Measurements from ENCODE around the gene CFL1.

The CFL1 gene

GRCh38 chr11:65887723-65888162 lies 29.8 kb upstream of the CFL1 start:
- DNase-seq (ENCODE audit: low spot score), result no peak

DNA sequence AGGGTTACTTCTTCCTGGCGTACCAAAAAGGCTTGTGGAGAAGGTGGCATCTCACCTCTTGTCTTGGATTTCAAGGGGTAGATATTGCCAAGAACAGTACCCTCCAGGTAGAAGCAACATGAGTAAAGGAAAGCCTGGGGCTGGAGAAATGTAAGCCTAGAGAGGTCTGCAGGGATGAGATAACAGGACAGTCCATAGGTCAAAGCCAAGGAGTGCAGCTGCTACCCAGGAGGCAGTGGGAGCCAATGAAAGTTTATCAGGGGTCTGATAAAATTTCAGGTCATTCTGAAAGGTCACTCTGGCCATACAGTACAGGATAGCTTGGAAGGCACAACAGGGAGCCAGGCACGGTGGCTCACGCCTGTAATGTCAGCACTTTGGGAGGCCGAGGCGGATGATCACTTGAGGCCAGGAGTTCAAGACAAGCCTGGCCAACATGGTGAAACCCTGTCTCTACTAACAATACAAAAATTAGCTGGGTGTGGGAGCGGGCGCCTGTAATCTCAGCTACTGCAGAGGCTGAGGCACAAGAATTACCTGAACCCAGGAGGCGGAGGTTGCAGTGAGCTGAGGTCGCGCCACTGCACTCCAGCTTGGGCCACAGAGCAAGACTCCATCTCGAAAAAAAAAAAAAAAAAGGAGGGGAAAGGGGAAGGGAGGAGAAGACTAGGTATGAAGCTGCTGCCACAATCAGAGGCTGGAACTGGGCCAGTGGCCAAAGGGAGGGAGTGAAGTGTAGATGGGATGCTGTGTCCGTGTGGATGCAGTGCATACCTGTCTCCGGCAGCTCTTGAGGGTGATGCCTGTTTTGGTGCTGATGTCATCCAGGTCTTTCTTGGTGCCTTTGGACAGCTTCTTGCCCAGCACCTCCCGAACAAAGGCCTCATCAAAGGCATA lies 29.1 kb upstream of the CFL1 start:
- no peak for DNase-seq (ENCODE audit: low spot score)

DNA sequence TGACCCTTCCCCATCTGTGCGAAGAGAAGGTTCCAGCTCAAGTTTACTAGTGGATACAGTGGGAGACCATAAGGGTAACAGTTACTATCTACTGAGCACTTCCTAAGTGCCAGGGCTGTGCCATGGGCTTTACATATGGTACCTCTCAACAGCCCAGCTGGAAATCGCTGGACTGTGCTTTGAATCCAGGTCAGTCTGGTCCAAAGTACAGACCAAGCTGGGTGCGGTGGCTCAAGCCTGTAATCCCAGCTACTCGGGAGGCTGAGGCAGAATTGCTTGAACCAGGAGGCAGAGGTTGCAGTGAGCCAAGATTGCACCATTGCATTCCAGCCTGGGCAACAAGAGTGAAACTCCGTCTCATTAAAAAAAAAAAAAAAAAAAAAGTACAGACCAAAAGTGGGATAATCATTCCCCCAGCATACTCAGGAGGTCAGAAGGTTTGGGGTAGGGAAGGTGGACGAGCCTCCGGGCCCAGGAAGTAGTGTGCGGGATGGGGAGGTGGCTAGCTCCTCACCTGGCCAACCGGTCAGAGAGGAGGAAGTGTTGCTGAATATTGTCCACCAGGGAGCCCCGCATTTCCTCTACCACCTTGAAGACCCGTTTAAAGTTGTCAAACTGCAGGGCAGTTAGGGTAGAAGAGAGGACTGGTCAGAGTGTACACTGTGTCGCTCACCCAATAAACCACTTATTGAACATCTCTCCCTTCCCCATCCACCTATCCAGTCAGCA lies 28.0 kb upstream of the CFL1 start:
- no peak for DNase-seq (ENCODE audit: low spot score)

DNA sequence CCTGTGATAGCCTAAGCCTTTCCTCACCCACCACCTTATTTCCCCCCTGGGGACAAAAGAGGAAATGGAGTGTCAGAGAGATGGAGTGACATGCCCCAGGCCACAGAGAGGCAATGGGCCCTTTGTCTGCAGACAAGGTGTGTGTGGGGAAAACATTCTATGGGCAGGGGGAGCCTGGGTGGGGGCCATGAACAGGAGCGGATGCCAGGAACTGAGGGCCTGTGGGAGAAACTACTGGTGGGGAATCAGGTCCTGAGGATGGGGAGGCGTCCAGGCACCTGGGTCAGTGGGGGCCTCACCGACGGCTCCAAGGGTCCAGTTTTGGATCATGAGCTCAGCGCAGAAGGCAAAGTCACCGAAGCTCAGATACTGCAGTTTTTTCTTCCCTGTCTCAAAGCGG lies 27.3 kb upstream of the CFL1 start:
- no peak for DNase-seq (ENCODE audit: low spot score)

DNA sequence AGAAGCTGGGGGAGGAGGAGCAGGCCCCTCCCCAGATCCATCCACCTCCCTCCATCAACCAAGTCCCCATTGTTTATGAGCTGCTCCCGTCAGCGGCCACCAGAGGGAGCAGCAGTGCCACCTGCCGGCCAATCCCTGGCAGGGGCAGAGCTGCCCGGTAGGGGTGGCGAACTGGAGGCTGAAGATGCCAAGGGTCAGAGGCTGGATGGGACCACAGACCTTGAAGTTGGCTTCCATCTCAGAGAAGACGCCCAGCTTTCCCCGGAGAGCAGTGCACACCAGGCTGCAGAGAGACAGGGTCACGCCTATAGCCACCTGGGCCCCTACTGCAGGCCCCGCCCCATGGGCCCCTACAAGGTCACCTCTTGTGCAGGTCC lies 26.7 kb upstream of the CFL1 start:
- peak; percentile 74 for DNase-seq (ENCODE audit: low spot score)

GRCh38 chr11:65883786-65884715 lies 26.1 kb upstream of the CFL1 start:
- no peak for DNase-seq (ENCODE audit: low spot score)

DNA sequence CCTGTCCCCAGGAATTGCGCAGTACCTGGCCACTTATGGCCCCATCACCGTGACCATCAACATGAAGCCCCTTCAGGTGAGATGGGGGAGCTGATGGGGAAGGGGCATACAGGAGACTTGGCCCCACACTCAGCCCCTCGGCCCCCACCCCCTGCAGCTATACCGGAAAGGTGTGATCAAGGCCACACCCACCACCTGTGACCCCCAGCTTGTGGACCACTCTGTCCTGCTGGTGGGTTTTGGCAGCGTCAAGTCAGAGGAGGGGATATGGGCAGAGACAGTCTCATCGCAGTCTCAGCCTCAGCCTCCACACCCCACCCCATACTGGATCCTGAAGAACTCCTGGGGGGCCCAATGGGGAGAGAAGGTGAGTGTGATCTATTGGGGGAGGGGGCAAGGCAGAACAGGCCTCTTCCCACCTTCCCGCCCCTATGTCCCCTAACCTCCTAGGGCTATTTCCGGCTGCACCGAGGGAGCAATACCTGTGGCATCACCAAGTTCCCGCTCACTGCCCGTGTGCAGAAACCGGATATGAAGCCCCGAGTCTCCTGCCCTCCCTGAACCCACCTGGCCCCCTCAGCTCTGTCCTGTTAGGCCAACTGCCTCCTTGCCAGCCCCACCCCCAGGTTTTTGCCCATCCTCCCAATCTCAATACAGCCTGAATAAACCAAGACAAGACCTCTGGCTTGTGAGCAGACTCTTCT lies 25.2 kb upstream of the CFL1 start:
- DNase-seq (ENCODE audit: low spot score), result no peak

DNA sequence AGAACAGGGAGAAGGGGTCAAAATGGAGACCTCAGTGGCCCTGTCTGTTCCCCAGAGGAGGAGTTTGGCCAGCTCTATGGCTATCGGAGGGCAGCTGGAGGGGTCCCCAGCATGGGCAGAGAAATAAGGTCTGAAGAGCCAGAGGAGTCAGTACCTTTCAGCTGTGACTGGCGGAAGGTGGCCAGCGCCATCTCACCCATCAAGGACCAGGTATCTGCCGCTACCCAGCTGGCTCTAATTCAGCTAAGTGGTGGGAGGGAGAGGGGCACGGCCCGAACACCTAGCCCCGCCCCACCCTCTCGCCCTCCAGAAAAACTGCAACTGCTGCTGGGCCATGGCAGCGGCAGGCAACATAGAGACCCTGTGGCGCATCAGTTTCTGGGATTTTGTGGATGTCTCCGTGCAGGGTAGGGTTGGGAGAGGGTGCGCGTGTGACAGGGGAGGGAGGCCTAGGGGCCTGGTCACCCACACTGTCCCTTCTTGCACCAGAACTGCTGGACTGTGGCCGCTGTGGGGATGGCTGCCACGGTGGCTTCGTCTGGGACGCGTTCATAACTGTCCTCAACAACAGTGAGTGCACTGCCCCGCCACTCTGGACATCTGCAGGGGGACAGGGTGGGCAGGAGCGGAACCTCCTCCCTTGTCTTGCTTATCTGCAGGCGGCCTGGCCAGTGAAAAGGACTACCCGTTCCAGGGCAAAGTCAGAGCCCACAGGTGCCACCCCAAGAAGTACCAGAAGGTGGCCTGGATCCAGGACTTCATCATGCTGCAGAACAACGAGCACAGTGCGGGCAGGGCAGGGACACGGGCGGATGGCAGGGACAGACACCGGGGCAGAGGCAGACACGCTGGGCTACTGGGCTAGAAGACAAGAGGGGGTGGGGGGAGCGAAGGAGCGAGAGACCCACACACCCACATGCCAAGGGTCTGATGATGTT lies 24.4 kb upstream of the CFL1 start:
- DNase-seq (ENCODE audit: low spot score), result no peak

DNA sequence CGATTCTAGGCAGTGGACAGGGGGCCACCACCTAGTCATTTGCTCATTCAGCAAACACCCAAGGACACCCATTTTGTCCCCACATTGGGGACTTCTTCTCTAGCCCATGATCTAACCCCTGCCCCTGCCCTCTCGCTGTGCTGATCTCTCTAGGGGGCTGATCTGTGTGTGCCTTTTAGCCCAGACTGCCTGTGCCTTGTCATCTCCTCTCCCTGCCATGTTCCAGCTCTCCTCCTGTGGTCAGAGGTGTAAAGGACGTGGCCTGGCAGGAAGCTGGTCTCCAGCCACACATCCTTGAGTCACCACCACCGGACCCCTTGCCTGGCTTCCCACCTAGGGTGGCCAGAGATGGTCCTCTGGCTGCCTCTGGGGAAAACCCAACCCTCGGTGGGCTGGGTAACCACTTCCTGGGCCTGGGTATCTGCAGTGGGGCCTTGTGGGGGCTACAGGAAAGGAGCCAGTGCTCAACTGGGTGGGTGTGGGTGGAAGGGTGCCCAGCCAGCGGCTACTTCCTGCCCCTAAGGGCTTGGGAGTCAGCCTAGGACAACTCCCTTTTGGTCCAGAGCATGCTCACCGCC lies 23.0 kb upstream of the CFL1 start:
- no peak for DNase-seq (ENCODE audit: low spot score)

GRCh38 chr11:65880027-65880426 lies 22.0 kb upstream of the CFL1 start:
- no peak for DNase-seq (ENCODE audit: low spot score)

DNA sequence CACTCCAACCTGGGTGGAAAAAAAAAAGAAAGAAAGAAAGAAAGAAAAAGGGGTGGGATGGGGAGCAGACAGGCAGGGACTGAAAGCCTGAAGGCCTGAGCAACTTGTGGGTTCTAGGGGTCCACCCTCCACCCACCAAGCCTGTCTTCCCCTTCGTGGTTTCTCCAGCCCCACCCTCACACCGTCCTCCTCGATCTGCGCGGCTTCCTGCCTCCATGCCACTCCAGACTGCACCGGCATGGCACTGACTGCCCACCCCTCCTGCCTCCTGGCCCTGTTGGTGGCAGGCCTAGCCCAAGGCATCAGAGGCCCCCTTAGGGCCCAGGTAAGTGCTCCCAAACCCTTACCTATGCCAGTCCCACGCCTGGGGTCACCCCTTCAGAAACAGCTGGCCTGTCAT lies 21.6 kb upstream of the CFL1 start, which contains the start of gene CTSW:
CTSW (plus strand) TSS at position 221 of the 400 bp plus-strand sequence; CDS start at position 239, 18 bp downstream.
- DNase-seq (ENCODE audit: low spot score), result no peak

DNA sequence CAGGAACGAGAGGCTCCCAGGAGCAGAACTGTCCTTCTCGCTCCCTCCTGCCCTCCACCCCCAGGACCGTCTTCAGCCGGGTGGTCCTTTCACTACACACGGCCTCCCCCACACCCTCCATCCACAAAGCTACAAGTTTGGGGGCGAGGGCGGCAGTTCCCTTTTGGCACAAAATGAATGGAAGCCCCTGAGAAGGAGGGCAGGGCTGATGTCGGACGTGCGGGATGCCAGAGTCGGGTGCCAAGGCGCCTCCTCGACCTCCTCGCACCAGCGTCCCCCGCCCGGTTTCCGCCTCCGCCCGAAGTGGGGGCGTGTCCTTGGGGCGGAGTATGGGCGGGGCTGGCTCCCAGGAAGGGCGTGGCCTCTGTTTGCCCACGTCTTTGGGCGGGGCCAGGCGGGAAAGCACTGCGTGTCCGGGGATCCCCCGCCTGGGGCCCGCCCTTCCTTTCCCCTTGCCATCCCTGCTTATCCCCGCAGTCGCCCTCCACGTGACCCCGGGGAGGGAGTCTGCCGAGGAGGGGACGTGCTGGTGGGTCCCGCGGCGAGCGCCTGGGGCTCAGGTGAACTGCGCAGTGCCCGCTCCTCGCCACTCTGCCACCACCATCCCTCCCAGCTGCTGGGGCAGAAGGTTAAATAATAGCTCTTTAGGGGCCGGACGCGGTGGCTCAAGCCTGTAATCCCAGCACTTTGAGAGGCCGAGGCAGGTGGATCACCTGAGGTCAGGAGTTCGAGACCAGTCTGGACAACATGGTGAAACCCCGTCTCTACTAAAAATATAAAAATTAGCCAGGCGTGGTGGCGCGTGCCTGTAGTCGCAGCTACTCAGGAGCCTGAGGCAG lies 15.6 kb upstream of the CFL1 start:
- peak; percentile 94 for DNase-seq (ENCODE audit: low spot score)

GRCh38 chr11:65872586-65873317 lies 14.8 kb upstream of the CFL1 start, which contains the start of gene EFEMP2:
TSS of gene EFEMP2 (minus strand) at chr11:65872800. CDS start at chr11:65872354, 446 bp downstream.
- no peak for DNase-seq (ENCODE audit: low spot score)

- DNase-seq (ENCODE audit: low spot score), result no peak
Measured at GRCh38 chr11:65871811-65872548, 14.0 kb upstream of the CFL1 start.

DNA sequence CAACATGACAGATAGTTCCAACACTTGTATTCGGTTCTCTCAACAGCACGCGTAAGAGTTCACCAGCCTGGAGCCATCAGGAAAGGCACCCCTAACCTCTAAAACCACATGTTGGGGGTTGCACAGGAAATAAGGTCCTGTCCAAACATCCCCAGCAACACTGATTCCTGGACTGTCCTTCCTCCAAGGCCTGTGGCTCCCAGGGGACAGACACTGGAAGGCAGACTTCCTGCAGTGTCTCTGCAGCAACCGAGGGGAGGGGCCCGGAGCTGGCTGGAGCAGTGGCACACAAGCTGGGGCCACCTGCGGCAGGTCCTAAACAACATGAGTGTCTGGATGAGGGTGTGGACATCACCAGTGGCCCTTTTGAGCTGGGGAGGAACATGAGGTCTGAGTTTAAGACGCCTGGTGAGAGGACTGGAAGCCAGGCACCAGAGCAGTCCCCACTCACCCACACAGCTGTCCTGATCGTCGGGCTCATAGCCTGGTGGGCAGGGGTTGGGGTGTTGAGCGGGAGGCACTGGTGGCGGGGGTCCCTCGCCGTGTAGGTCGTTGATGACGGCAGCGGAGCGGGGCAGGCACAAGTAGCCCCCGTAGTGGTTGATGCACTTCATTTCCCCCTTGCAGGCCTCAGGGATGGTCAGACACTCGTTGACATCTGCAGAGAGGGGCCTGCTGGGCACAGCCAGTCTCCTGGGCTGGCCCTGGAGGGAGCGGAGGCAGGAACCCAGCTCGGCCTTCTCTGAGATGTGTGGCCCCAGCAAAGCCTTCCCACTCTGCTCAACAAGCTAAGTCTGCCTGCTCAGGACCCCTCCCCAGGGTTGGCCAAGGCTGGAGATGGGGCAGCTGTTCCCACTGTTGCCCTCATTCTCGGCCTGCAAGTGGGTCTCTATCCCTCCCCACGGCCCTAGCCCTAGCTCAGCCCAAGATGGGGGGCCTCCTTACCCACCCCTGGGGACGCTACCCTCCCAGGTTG lies 13.0 kb upstream of the CFL1 start:
- DNase-seq (ENCODE audit: low spot score), result no peak

- no peak for DNase-seq (ENCODE audit: low spot score)
Measured at GRCh38 chr11:65870307-65870658, 12.3 kb upstream of the CFL1 start.
